T-cell (primary cell): ENCODE data around the gene CACNA1E. TPM values are rescaled to one million over a fixed set of nuclear protein-coding genes. Genes with fewer than 3 reads are reported as not detected.

Source experiments
- ATAC-seq, 4 experiments: fragments of 200-7000 bp in 3 of 4; fragments of 150-1000 bp in 1 of 4; cut with Tn5 transposase; replicated peaks in 1 of 4; 1 replicate in 3 of 4; 2 replicates in 1 of 4; pipeline ENCODE4 v1.10.0; 2021; ENCODE audit warnings: moderate library complexity in 3 of 4, mild to moderate bottlenecking in 2 of 4, moderate number of reproducible peaks in 1 of 4
- CTCF ChIA-PET, 2 donors: fragments of 300-600 bp; sonication (Branson Sonifier 250); formaldehyde crosslinking; loops; one replicate each; lab custom pipeline; 2022; ENCODE audit warnings: antibody characterized with exemption in 2 of 2; lab: Charles Lee
- POLR2A ChIA-PET, 2 donors: fragments of 300-600 bp; sonication (Branson Sonifier 250); formaldehyde crosslinking; loops; one replicate each; lab custom pipeline; 2022; ENCODE audit warnings: antibody characterized with exemption in 2 of 2; lab: Charles Lee
- DNase-seq, 35 experiments: peaks; one replicate each; pipeline versions ENCODE4 v3.0.0 to v3.0.0-alpha.2; 2013 to 2023
- H3K27ac ChIP-seq: one replicate; pipeline ENCODE4 v1.5.1; 2013; ENCODE audit warnings: low read length
- H3K27me3 ChIP-seq, 2 experiments: replicated peaks in 1 of 2; 1 replicate in 1 of 2; 2 replicates in 1 of 2; pipeline versions ENCODE4 v1.6.1 to v1.7.0; 2013; ENCODE audit warnings: low read length in 1 of 2, mixed read lengths in 1 of 2; ENCODE audit not compliant: control insufficient read depth in 2 of 2, insufficient read depth in 2 of 2; ENCODE audit errors: extremely low read depth in 1 of 2
- H3K36me3 ChIP-seq, 2 donors: 1 replicate in 1 of 2; 2 replicates in 1 of 2; pipeline versions ENCODE4 v1.6.1 to v1.7.0; 2013; ENCODE audit warnings: low read length in 1 of 2; ENCODE audit not compliant: control insufficient read depth in 2 of 2, insufficient read depth in 1 of 2; ENCODE audit errors: extremely low read depth in 1 of 2
- H3K4me1 ChIP-seq, 2 experiments: 1 replicate in 1 of 2; 2 replicates in 1 of 2; pipeline versions ENCODE4 v1.6.1 to v1.7.0; 2013; ENCODE audit warnings: low read length in 2 of 2, mixed read lengths in 1 of 2; ENCODE audit not compliant: insufficient read depth in 2 of 2, control insufficient read depth in 1 of 2; ENCODE audit errors: extremely low read depth in 1 of 2
- H3K4me3 ChIP-seq, 2 donors: 1 replicate in 1 of 2; 2 replicates in 1 of 2; pipeline versions ENCODE4 v1.5.1 to v1.7.0; 2013; ENCODE audit warnings: mild to moderate bottlenecking in 2 of 2, low read length in 1 of 2, moderate library complexity in 1 of 2; ENCODE audit not compliant: control insufficient read depth in 1 of 2; ENCODE audit errors: extremely low read depth in 1 of 2
- H3K9me3 ChIP-seq: 2 replicates; pipeline ENCODE4 v1.7.0; 2013
- H3K27ac Mint-ChIP-seq, 2 donors: one replicate each; pipeline ENCODE4 v1.8.0; 2020 to 2021; ENCODE audit warnings: mild to moderate bottlenecking in 2 of 2, mixed read lengths in 2 of 2
- H3K27me3 Mint-ChIP-seq, 2 donors: one replicate each; pipeline ENCODE4 v1.8.0; 2021 to 2022; ENCODE audit warnings: mixed read lengths in 2 of 2
- H3K36me3 Mint-ChIP-seq: one replicate; pipeline ENCODE4 v1.8.0; 2021; ENCODE audit warnings: mixed read lengths
- H3K4me1 Mint-ChIP-seq, 3 donors: one replicate each; pipeline ENCODE4 v1.8.0; 2020 to 2022; ENCODE audit warnings: mixed read lengths in 3 of 3, mild to moderate bottlenecking in 1 of 3
- H3K4me3 Mint-ChIP-seq, 3 donors: one replicate each; pipeline ENCODE4 v1.8.0; 2020 to 2022; ENCODE audit warnings: mild to moderate bottlenecking in 3 of 3, mixed read lengths in 3 of 3, moderate library complexity in 3 of 3
- H3K9me3 Mint-ChIP-seq, 3 donors: one replicate each; pipeline ENCODE4 v1.8.0; 2020 to 2022; ENCODE audit warnings: mixed read lengths in 3 of 3
- WGBS: methylation state at CpG from one replicate; pipeline ENCODE4 v1.1.5; 2013; ENCODE audit warnings: missing lambda C conversion rate; ENCODE audit not compliant: insufficient coverage; 5-methylcytosine and 5-hydroxymethylcytosine counted together
- total RNA-seq, 35 experiments: library from RNA in 6 of 35; stranded (reverse) in 6 of 35; fragments of 120-200 nt in 1 of 35; gene quantifications; one replicate each; pipeline versions ENCODE4 v1.2.1 to v1.2.4 and lab custom pipeline; 2013 to 2026

Gene CACNA1E
- total RNA-seq, 5 donors from 2014 or later (not counting 1 experiment from before 2014, with no cell fraction given), result 0.03 to 0.10 (median 0.03) TPM; not detected in 2

GRCh38 chr1:181680871-181681270 is 197.6 kb downstream of the CACNA1E start:
- DNase-seq (no peak), ATAC-seq (no peak)
- 68% methylated on average over 4 of the region's 7 CpGs for WGBS
- no peaks in the 10 kb centered on the region for H3K4me1 Mint-ChIP-seq
- no peak overlapping the region for H3K4me3 Mint-ChIP-seq
- POLR2A ChIA-PET, result no interaction called here
- peaks cover 12 to 26% of the 10 kb centered on the region in 2 donors for H3K27me3 Mint-ChIP-seq
- peaks cover 0 to 2% (median 0%) of the 10 kb centered on the region in 3 donors for H3K9me3 Mint-ChIP-seq
- H3K9me3 ChIP-seq, result no peaks in the 10 kb centered on the region
- H3K36me3 Mint-ChIP-seq, result no peaks in the 10 kb centered on the region
- H3K27ac ChIP-seq, result no peak overlapping the region
- H3K27ac Mint-ChIP-seq, result no peak overlapping the region
- CTCF ChIA-PET, result no interaction called here
- no peaks in the 10 kb centered on the region for H3K27me3 ChIP-seq
- no peaks in the 10 kb centered on the region for H3K4me1 ChIP-seq
- no peak overlapping the region for H3K4me3 ChIP-seq
- H3K36me3 ChIP-seq, result no peaks in the 10 kb centered on the region

- ChIA-PET POLR2A (no interaction called here), CTCF (no interaction called here)
- H3K4me1 ChIP-seq, result no peaks in the 10 kb centered on the region
- peaks cover 0 to 5% of the 10 kb centered on the region in 2 experiments for H3K27me3 ChIP-seq
- no peaks in the 10 kb centered on the region for H3K4me1 Mint-ChIP-seq
- DNase-seq (no peak), ATAC-seq (no peak)
- H3K27ac Mint-ChIP-seq, result no peak overlapping the region
- H3K9me3 Mint-ChIP-seq, result peaks cover 0 to 4% (median 2%) of the 10 kb centered on the region in 3 donors
- H3K9me3 ChIP-seq, result no peaks in the 10 kb centered on the region
- no peaks in the 10 kb centered on the region for H3K36me3 ChIP-seq
- no peak overlapping the region for H3K27ac ChIP-seq
- WGBS, result no CpG with 5 or more reads among the region's 2 CpGs
- no peaks in the 10 kb centered on the region for H3K36me3 Mint-ChIP-seq
- no peak overlapping the region for H3K4me3 Mint-ChIP-seq
- peaks cover 14 to 33% of the 10 kb centered on the region in 2 donors for H3K27me3 Mint-ChIP-seq
- H3K4me3 ChIP-seq, result no peak overlapping the region
These were observed 201.9 kb downstream of the CACNA1E start for GRCh38 chr1:181685211-181685610.

GRCh38 chr1:181701891-181702290 is 218.6 kb downstream of the CACNA1E start:
- H3K27me3 ChIP-seq, result peaks cover 0 to 4% of the 10 kb centered on the region in 2 experiments
- Mint-ChIP-seq H3K4me1 (no peaks in the 10 kb centered on the region), H3K27me3 (peaks cover 6 to 24% of the 10 kb centered on the region in 2 donors), H3K4me3 (no peak overlapping the region), H3K27ac (no peak overlapping the region), H3K9me3 (no peaks in the 10 kb centered on the region), H3K36me3 (no peaks in the 10 kb centered on the region)
- CTCF ChIA-PET, result no interaction called here
- H3K4me1 ChIP-seq, result no peaks in the 10 kb centered on the region
- H3K9me3 ChIP-seq, result no peaks in the 10 kb centered on the region
- no peak for DNase-seq
- H3K27ac ChIP-seq, result no peak overlapping the region
- POLR2A ChIA-PET, result no interaction called here
- no peak for ATAC-seq
- no peaks in the 10 kb centered on the region for H3K36me3 ChIP-seq
- no peak overlapping the region for H3K4me3 ChIP-seq
- WGBS, result 43% methylated on average over 1 of the region's 1 CpG

GRCh38 chr1:181704546-181704945 is 221.2 kb downstream of the CACNA1E start:
- Histone ChIP-seq H3K27me3 (peaks cover 0 to 6% of the 10 kb centered on the region in 2 experiments), H3K27ac (no peak overlapping the region), H3K9me3 (no peaks in the 10 kb centered on the region), H3K4me3 (no peak overlapping the region), H3K4me1 (no peaks in the 10 kb centered on the region), H3K36me3 (no peaks in the 10 kb centered on the region)
- Mint-ChIP-seq H3K27ac (no peak overlapping the region), H3K9me3 (no peaks in the 10 kb centered on the region), H3K4me1 (no peaks in the 10 kb centered on the region), H3K4me3 (no peak overlapping the region), H3K27me3 (peaks cover 7 to 22% of the 10 kb centered on the region in 2 donors), H3K36me3 (no peaks in the 10 kb centered on the region)
- ATAC-seq, result no peak
- 74% methylated on average over 6 of the region's 8 CpGs for WGBS
- POLR2A ChIA-PET, result no interaction called here
- CTCF ChIA-PET, result no interaction called here
- no peak for DNase-seq

- Mint-ChIP-seq H3K36me3 (no peaks in the 10 kb centered on the region), H3K9me3 (no peaks in the 10 kb centered on the region), H3K27me3 (peaks cover 14 to 22% of the 10 kb centered on the region in 2 donors), H3K4me1 (no peaks in the 10 kb centered on the region), H3K4me3 (no peak overlapping the region), H3K27ac (no peak overlapping the region)
- Histone ChIP-seq H3K27ac (no peak overlapping the region), H3K4me1 (no peaks in the 10 kb centered on the region), H3K9me3 (no peaks in the 10 kb centered on the region), H3K27me3 (peaks cover 0 to 3% of the 10 kb centered on the region in 2 experiments), H3K4me3 (no peak overlapping the region), H3K36me3 (no peaks in the 10 kb centered on the region)
- ATAC-seq (no peak), DNase-seq (no peak)
- ChIA-PET POLR2A (no interaction called here), CTCF (no interaction called here)
- WGBS, result 75% methylated on average over 4 of the region's 4 CpGs
These were observed 228.5 kb downstream of the CACNA1E start for GRCh38 chr1:181711820-181712219.

DNA sequence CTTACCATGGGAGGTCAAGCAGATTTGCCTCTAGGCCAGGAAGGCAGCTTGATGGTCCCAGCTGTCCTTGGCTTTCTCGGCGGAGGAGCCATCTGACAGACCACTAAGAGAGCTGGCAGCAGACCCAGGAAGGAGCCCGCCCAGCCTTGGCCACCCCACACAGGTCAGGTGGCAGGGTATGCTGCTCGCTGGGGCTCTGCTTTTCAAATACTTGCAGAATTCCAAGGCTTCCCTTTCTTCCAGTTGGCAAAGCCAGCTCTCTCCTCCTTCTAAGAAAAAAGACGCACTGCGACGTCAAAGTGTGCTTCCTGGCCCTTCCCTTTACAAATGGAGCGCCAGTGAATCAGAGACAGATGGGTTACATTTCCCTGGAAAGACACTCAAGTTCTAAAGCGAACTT is 229.4 kb downstream of the CACNA1E start:
- DNase-seq, result no peak
- H3K4me3 ChIP-seq, result no peak overlapping the region
- Mint-ChIP-seq H3K9me3 (no peaks in the 10 kb centered on the region), H3K27ac (no peak overlapping the region), H3K4me3 (no peak overlapping the region), H3K4me1 (no peaks in the 10 kb centered on the region), H3K36me3 (no peaks in the 10 kb centered on the region), H3K27me3 (peaks cover 12 to 20% of the 10 kb centered on the region in 2 donors)
- no peaks in the 10 kb centered on the region for H3K36me3 ChIP-seq
- no peak for ATAC-seq
- ChIA-PET POLR2A (no interaction called here), CTCF (no interaction called here)
- H3K27ac ChIP-seq, result no peak overlapping the region
- no peaks in the 10 kb centered on the region for H3K27me3 ChIP-seq
- no peaks in the 10 kb centered on the region for H3K9me3 ChIP-seq
- no peaks in the 10 kb centered on the region for H3K4me1 ChIP-seq
- WGBS, result 68% methylated on average over 6 of the region's 9 CpGs

DNA sequence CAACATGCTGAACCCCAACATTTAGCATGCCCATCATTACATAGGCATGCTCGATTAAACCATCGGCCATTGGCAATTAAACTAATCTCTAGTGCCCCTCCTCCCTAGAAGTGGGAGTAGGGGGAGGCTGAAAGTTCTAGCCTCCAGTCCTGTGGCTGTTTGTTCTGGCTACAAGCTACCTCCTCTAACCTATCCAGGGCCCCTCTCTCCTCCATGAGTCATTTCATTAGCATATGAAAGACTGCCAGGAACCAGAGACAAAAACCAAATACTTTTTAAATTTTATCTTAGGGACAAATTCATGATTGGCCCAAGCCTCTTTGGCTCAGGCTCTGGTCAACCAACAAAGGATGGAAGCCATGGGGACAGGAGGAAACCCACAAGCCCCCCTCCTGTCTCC is 231.1 kb downstream of the CACNA1E start:
- peaks cover 0 to 1% of the 10 kb centered on the region in 2 experiments for H3K27me3 ChIP-seq
- Mint-ChIP-seq H3K27me3 (peaks cover 14 to 17% of the 10 kb centered on the region in 2 donors), H3K4me3 (no peak overlapping the region), H3K9me3 (no peaks in the 10 kb centered on the region), H3K27ac (no peak overlapping the region), H3K4me1 (no peaks in the 10 kb centered on the region), H3K36me3 (no peaks in the 10 kb centered on the region)
- no peak overlapping the region for H3K27ac ChIP-seq
- no peaks in the 10 kb centered on the region for H3K4me1 ChIP-seq
- H3K4me3 ChIP-seq, result no peak overlapping the region
- DNase-seq (no peak), ATAC-seq (no peak)
- H3K9me3 ChIP-seq, result no peaks in the 10 kb centered on the region
- ChIA-PET CTCF (no interaction called here), POLR2A (no interaction called here)
- H3K36me3 ChIP-seq, result no peaks in the 10 kb centered on the region
- WGBS, result no CpG with 5 or more reads among the region's 2 CpGs
